Lower lobe of right lung (tissue), 2 donors: Measurements from ENCODE around the gene HPGDS. TPM values are rescaled to one million over a fixed set of nuclear protein-coding genes. Genes with fewer than 3 reads are reported as not detected.

Experiments used
- ATAC-seq, 2 donors: fragments of 200-7000 bp; cut with Tn5 transposase; one replicate each; pipeline ENCODE4 v1.9.1; 2020 to 2022; ENCODE audit warnings: mild to moderate bottlenecking in 2 of 2, moderate library complexity in 2 of 2
- DNase-seq: peaks from one replicate; pipeline ENCODE4 v3.0.0-alpha.2; 2020
- H3K27ac ChIP-seq: fragments of 200-600 bp; one replicate; pipeline ENCODE4 v1.8.0; 2022
- H3K27me3 ChIP-seq: fragments of 200-600 bp; one replicate; pipeline ENCODE4 v1.8.0; 2022; ENCODE audit warnings: low read depth
- H3K36me3 ChIP-seq: fragments of 200-600 bp; one replicate; pipeline ENCODE4 v1.8.0; 2022; ENCODE audit warnings: mild to moderate bottlenecking
- H3K4me1 ChIP-seq: fragments of 200-600 bp; one replicate; pipeline ENCODE4 v1.8.0; 2022
- H3K4me3 ChIP-seq: fragments of 200-600 bp; one replicate; pipeline ENCODE4 v1.8.0; 2022; ENCODE audit warnings: mild to moderate bottlenecking
- H3K9me3 ChIP-seq: fragments of 200-600 bp; one replicate; pipeline ENCODE4 v1.8.0; 2022
- CTCF ChIP-seq: fragments of 200-600 bp; IDR thresholded peaks from one replicate; pipeline ENCODE4 v1.8.0; 2022; ENCODE audit warnings: antibody characterized with exemption, mild to moderate bottlenecking
- intact Hi-C: fragments of 100-400 bp; cut with DNase I; formaldehyde crosslinking; loops from one replicate; pipeline ENCODE4 v1.11.0; 2022
- total RNA-seq: library from RNA; stranded (reverse); fragmentation: NEBNext Ultra II Directional; extraction: Animal tissue kit (Norgen Biotek cat#: 25700); gene quantifications from one replicate; pipeline ENCODE4 v1.2.1, GENCODE V29; 2021
- donor health status: DM: no; HTN: yes; CAD: no; lungs with severe emphysema.

Gene HPGDS
- total RNA-seq, 1 donor from 2014 or later = 12.5 TPM

- Histone ChIP-seq H3K27me3 (no peaks in the 10 kb centered on the region), H3K4me1 (no peaks in the 10 kb centered on the region), H3K9me3 (no peaks in the 10 kb centered on the region), H3K4me3 (no peak overlapping the region), H3K36me3 (no peaks in the 10 kb centered on the region), H3K27ac (no peak overlapping the region)
- TF ChIP-seq CTCF = no peak
- DNase-seq (no peak), ATAC-seq (no peak)
- intact Hi-C loops = no loop called here
Observed at GRCh38 chr4:94371290-94371689, 28.7 kb upstream of the HPGDS start.

- Histone ChIP-seq H3K36me3 (no peaks in the 10 kb centered on the region), H3K27ac (no peak overlapping the region), H3K9me3 (no peaks in the 10 kb centered on the region), H3K4me3 (no peak overlapping the region), H3K27me3 (no peaks in the 10 kb centered on the region), H3K4me1 (no peaks in the 10 kb centered on the region)
- DNase-seq = no peak
- intact Hi-C loops = no loop called here
- no peak for TF ChIP-seq CTCF
- ATAC-seq = no peak
Observed at GRCh38 chr4:94370533-94371254, 28.1 kb upstream of the HPGDS start.

- ATAC-seq (no peak), DNase-seq (no peak)
- no peaks in the 10 kb centered on the region for H3K27me3 ChIP-seq
- no peak for TF ChIP-seq CTCF
- H3K36me3 ChIP-seq = no peaks in the 10 kb centered on the region
- no peak overlapping the region for H3K4me3 ChIP-seq
- no peaks in the 10 kb centered on the region for H3K4me1 ChIP-seq
- no peaks in the 10 kb centered on the region for H3K9me3 ChIP-seq
- intact Hi-C loops = no loop called here
- H3K27ac ChIP-seq = no peak overlapping the region
Observed at GRCh38 chr4:94369046-94369445, 26.4 kb upstream of the HPGDS start.

- H3K27ac ChIP-seq = no peak overlapping the region
- no peak for TF ChIP-seq CTCF
- no peaks in the 10 kb centered on the region for H3K4me1 ChIP-seq
- H3K9me3 ChIP-seq = no peaks in the 10 kb centered on the region
- H3K27me3 ChIP-seq = no peaks in the 10 kb centered on the region
- no peak for DNase-seq
- H3K36me3 ChIP-seq = no peaks in the 10 kb centered on the region
- no peak overlapping the region for H3K4me3 ChIP-seq
- ATAC-seq = no peak
- intact Hi-C loops = no loop called here
Observed at GRCh38 chr4:94368459-94368858, 25.8 kb upstream of the HPGDS start.

GRCh38 chr4:94365304-94365703, 22.7 kb upstream of the HPGDS start:
- no peak overlapping the region for H3K4me3 ChIP-seq
- intact Hi-C loops = no loop called here
- H3K4me1 ChIP-seq = no peaks in the 10 kb centered on the region
- no peaks in the 10 kb centered on the region for H3K36me3 ChIP-seq
- no peak for ATAC-seq
- no peak for TF ChIP-seq CTCF
- H3K27me3 ChIP-seq = no peaks in the 10 kb centered on the region
- H3K9me3 ChIP-seq = no peaks in the 10 kb centered on the region
- H3K27ac ChIP-seq = no peak overlapping the region
- no peak for DNase-seq
